GM12874 (cell line): ENCODE measurements around the gene VAV2.

Experiments
- CTCF ChIP-seq: IDR thresholded peaks from 2 replicates; pipeline ENCODE4 v1.5.1; 2011; ENCODE audit warnings: low read depth, mild to moderate bottlenecking, control low read depth, low read length, moderate library complexity; ENCODE audit not compliant: insufficient read depth

The VAV2 gene

GRCh38 chr9:133728856-133729616 is 263.1 kb downstream of the VAV2 start:
- no peak for TF ChIP-seq CTCF

- 0 out of 2 replicates have a peak, but pooled peaks have one; percentile 6 for TF ChIP-seq CTCF
Observed at GRCh38 chr9:133727876-133728441, 264.2 kb downstream of the VAV2 start.

GRCh38 chr9:133727277-133727875 is 264.7 kb downstream of the VAV2 start:
- 0 out of 2 replicates have a peak, but pooled peaks have one; percentile 0 for TF ChIP-seq CTCF

- TF ChIP-seq CTCF, result peak; percentile 34; the same call in 1 of the 2 replicates
Observed at GRCh38 chr9:133726401-133727276, 265.5 kb downstream of the VAV2 start.

GRCh38 chr9:133725886-133726285 is 266.2 kb downstream of the VAV2 start:
- no peak for TF ChIP-seq CTCF

- no peak for TF ChIP-seq CTCF
Observed at GRCh38 chr9:133718563-133719315, 273.4 kb downstream of the VAV2 start.
